WTC11 (cell line): Measurements from ENCODE around the gene COX7B2. TPM values are rescaled to one million over a fixed set of nuclear protein-coding genes. Genes with fewer than 3 reads are reported as not detected.

Source experiments
- ATAC-seq: fragments of 200-7000 bp; cut with Tn5 transposase; 2 replicates; pipeline ENCODE4 v1.10.0; 2021; ENCODE audit warnings: mild to moderate bottlenecking, moderate library complexity
- CTCF ChIA-PET: fragments of 300-600 bp; sonication (Branson Sonifier 250); formaldehyde crosslinking; loops from one replicate; lab custom pipeline; 2021; ENCODE audit warnings: antibody characterized with exemption; lab: Charles Lee
- POLR2A ChIA-PET: fragments of 350-600 bp; sonication (Branson Sonifier 250); formaldehyde crosslinking; loops from one replicate; lab custom pipeline; 2021; ENCODE audit warnings: antibody characterized with exemption; lab: Charles Lee
- DNase-seq: peaks from one replicate; pipeline ENCODE4 v3.0.0; 2021; ENCODE audit warnings: low spot score
- H3K27ac Mint-ChIP-seq: 2 replicates; pipeline ENCODE4 v1.8.0; 2021; ENCODE audit warnings: mixed read lengths
- H3K27me3 Mint-ChIP-seq: 2 replicates; pipeline ENCODE4 v1.8.0; 2021; ENCODE audit warnings: low read depth, mild to moderate bottlenecking, moderate library complexity, mixed read lengths
- H3K36me3 Mint-ChIP-seq: 2 replicates; pipeline ENCODE4 v1.8.0; 2021; ENCODE audit warnings: mixed read lengths
- H3K4me1 Mint-ChIP-seq: 2 replicates; pipeline ENCODE4 v1.8.0; 2022; ENCODE audit warnings: mixed read lengths
- H3K4me3 Mint-ChIP-seq: 2 replicates; pipeline ENCODE4 v1.8.0; 2021; ENCODE audit warnings: mild to moderate bottlenecking, moderate library complexity, mixed read lengths
- H3K9me3 Mint-ChIP-seq: 2 replicates; pipeline ENCODE4 v1.8.0; 2021; ENCODE audit warnings: mixed read lengths
- ATF2 ChIP-seq: sonication (generic); formaldehyde crosslinking; IDR thresholded peaks from 2 replicates; pipeline ENCODE4 v1.8.1; 2022; ENCODE audit warnings: low read depth, missing genetic modification reagents, borderline replicate concordance
- ATF3 ChIP-seq: sonication (generic); formaldehyde crosslinking; conservative IDR thresholded peaks from 2 replicates; pipeline ENCODE4 v1.8.1; 2022; ENCODE audit warnings: mild to moderate bottlenecking, missing genetic modification reagents
- CBFB ChIP-seq: sonication (generic); formaldehyde crosslinking; IDR thresholded peaks from 2 replicates; pipeline ENCODE4 v1.8.1; 2022; ENCODE audit warnings: mild to moderate bottlenecking, low read depth, missing genetic modification reagents
- CREB1 ChIP-seq: sonication (generic); formaldehyde crosslinking; IDR thresholded peaks from 2 replicates; pipeline ENCODE4 v1.8.0; 2023; ENCODE audit warnings: mild to moderate bottlenecking, missing genetic modification reagents
- E2F5 ChIP-seq: sonication (generic); formaldehyde crosslinking; IDR thresholded peaks from 2 replicates; pipeline ENCODE4 v1.8.1; 2022; ENCODE audit warnings: mild to moderate bottlenecking, moderate library complexity, missing genetic modification reagents
- GABPB1 ChIP-seq: sonication (generic); formaldehyde crosslinking; IDR thresholded peaks from 2 replicates; pipeline ENCODE4 v1.8.1; 2023; ENCODE audit warnings: mild to moderate bottlenecking, missing genetic modification reagents
- HMGA2 ChIP-seq: fragments of 250-450 bp; sonication (Bioruptor Pico); IDR thresholded peaks from 2 replicates; pipeline ENCODE4 v1.4.0; 2021; ENCODE audit warnings: mild to moderate bottlenecking, moderate library complexity
- JAZF1 ChIP-seq: fragments of 250-450 bp; sonication (Bioruptor Pico); IDR thresholded peaks from 2 replicates; pipeline ENCODE4 v1.9.0; 2021; ENCODE audit warnings: moderate library complexity, mild to moderate bottlenecking, inconsistent platforms
- MLX ChIP-seq: sonication (generic); formaldehyde crosslinking; IDR thresholded peaks from 2 replicates; pipeline ENCODE4 v1.8.1; 2023; ENCODE audit warnings: mild to moderate bottlenecking, missing genetic modification reagents, moderate library complexity
- PRDM15 ChIP-seq: sonication (generic); formaldehyde crosslinking; IDR thresholded peaks from 2 replicates; pipeline ENCODE4 v1.8.0; 2022; ENCODE audit warnings: missing genetic modification reagents
- TCF7 ChIP-seq: sonication (generic); formaldehyde crosslinking; IDR thresholded peaks from 2 replicates; pipeline ENCODE4 v1.8.0; 2022; ENCODE audit warnings: mild to moderate bottlenecking, low read depth, missing genetic modification reagents, moderate library complexity
- TEAD4 ChIP-seq: sonication (generic); formaldehyde crosslinking; IDR thresholded peaks from 2 replicates; pipeline ENCODE4 v1.8.0; 2022; ENCODE audit warnings: mild to moderate bottlenecking, missing genetic modification reagents
- TP53 ChIP-seq: sonication (generic); formaldehyde crosslinking; IDR thresholded peaks from 2 replicates; pipeline ENCODE4 v1.8.1; 2023; ENCODE audit warnings: mild to moderate bottlenecking, missing genetic modification reagents
- USF1 ChIP-seq: sonication (generic); formaldehyde crosslinking; IDR thresholded peaks from 2 replicates; pipeline ENCODE4 v1.8.0; 2022; ENCODE audit warnings: mild to moderate bottlenecking, missing genetic modification reagents
- ZSCAN18 ChIP-seq: fragments of 250-450 bp; sonication (Bioruptor Pico); IDR thresholded peaks from 2 replicates; pipeline ENCODE4 v2.1.2; 2022; ENCODE audit warnings: mild to moderate bottlenecking, moderate library complexity
- total RNA-seq: library from RNA; stranded (reverse); gene quantifications from 3 replicates; pipeline ENCODE4 v1.2.3, GENCODE V29; 2021
- TF ChIP-seq, protein P1 (sequence below): sonication (generic); formaldehyde crosslinking; IDR thresholded peaks from 2 replicates; pipeline ENCODE4 v1.8.1; 2023; ENCODE audit warnings: mild to moderate bottlenecking, missing genetic modification reagents
- TF ChIP-seq, protein P2 (sequence below): fragments of 250-450 bp; sonication (Bioruptor Pico); IDR thresholded peaks from 2 replicates; pipeline ENCODE4 v1.8.0; 2021; ENCODE audit warnings: mild to moderate bottlenecking
- TF ChIP-seq, protein P3 (sequence below): sonication (generic); formaldehyde crosslinking; IDR thresholded peaks from 2 replicates; pipeline ENCODE4 v1.8.1; 2023; ENCODE audit warnings: mild to moderate bottlenecking, moderate library complexity, missing genetic modification reagents
- TF ChIP-seq, protein P4 (sequence below): fragments of 250-450 bp; sonication (Bioruptor Pico); IDR thresholded peaks from 2 replicates; pipeline ENCODE4 v1.9.0; 2021; ENCODE audit warnings: mild to moderate bottlenecking, borderline replicate concordance

The COX7B2 gene
- total RNA-seq, 1 experiment from 2014 or later, result not detected

DNA sequence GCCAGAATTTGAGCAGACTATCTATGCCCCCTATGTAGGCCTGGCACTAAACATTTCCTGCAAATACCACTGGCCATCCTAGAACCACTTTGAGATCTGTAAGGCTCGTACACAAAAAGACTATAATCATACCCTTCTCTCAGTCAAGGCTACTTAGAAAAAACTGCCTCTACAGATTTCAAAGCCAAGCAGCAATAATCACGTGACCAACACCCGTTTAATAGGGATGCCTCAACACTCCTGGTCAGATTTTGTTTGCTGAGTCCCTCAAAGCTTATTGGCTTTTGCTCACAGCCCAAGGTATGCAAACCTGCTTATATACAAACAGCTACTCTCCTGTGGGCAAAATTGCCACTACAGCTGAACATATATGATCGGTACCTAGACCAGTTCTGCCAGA is 897 bp downstream of the COX7B2 start:
- DNase-seq (no peak), ATAC-seq (no peak)
- no peaks in the 10 kb centered on the region for H3K4me1 Mint-ChIP-seq
- H3K27ac Mint-ChIP-seq, result no peak overlapping the region
- H3K9me3 Mint-ChIP-seq, result peaks cover 12% of the 10 kb centered on the region
- no peaks in the 10 kb centered on the region for H3K27me3 Mint-ChIP-seq
- no peaks in the 10 kb centered on the region for H3K36me3 Mint-ChIP-seq
- ChIA-PET POLR2A (interaction anchor here (0.7 kb wide), 1 partner anchor 698 kb away, joined by 3 read pairs; no protein-coding TSS in a partner anchor), CTCF (no interaction called here)
- H3K4me3 Mint-ChIP-seq, result no peak overlapping the region
- TF ChIP-seq ZSCAN18 (CRISPR knock-in tag), result no peak
- TF ChIP-seq, protein P1, sequence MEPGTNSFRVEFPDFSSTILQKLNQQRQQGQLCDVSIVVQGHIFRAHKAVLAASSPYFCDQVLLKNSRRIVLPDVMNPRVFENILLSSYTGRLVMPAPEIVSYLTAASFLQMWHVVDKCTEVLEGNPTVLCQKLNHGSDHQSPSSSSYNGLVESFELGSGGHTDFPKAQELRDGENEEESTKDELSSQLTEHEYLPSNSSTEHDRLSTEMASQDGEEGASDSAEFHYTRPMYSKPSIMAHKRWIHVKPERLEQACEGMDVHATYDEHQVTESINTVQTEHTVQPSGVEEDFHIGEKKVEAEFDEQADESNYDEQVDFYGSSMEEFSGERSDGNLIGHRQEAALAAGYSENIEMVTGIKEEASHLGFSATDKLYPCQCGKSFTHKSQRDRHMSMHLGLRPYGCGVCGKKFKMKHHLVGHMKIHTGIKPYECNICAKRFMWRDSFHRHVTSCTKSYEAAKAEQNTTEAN, result no peak
- TF ChIP-seq, protein P2, sequence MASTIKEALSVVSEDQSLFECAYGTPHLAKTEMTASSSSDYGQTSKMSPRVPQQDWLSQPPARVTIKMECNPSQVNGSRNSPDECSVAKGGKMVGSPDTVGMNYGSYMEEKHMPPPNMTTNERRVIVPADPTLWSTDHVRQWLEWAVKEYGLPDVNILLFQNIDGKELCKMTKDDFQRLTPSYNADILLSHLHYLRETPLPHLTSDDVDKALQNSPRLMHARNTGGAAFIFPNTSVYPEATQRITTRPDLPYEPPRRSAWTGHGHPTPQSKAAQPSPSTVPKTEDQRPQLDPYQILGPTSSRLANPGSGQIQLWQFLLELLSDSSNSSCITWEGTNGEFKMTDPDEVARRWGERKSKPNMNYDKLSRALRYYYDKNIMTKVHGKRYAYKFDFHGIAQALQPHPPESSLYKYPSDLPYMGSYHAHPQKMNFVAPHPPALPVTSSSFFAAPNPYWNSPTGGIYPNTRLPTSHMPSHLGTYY, result no peak
- TF ChIP-seq CBFB (CRISPR knock-in tag), result no peak
- TF ChIP-seq PRDM15 (CRISPR knock-in tag), result no peak
- TF ChIP-seq GABPB1 (CRISPR knock-in tag), result no peak
- TF ChIP-seq TEAD4 (CRISPR knock-in tag), result no peak
- no peak for TF ChIP-seq CREB1 (CRISPR knock-in tag)
- no peak for TF ChIP-seq USF1 (CRISPR knock-in tag)
- TF ChIP-seq TP53 (CRISPR knock-in tag), result no peak
- TF ChIP-seq JAZF1 (CRISPR knock-in tag), result no peak
- TF ChIP-seq, protein P3, sequence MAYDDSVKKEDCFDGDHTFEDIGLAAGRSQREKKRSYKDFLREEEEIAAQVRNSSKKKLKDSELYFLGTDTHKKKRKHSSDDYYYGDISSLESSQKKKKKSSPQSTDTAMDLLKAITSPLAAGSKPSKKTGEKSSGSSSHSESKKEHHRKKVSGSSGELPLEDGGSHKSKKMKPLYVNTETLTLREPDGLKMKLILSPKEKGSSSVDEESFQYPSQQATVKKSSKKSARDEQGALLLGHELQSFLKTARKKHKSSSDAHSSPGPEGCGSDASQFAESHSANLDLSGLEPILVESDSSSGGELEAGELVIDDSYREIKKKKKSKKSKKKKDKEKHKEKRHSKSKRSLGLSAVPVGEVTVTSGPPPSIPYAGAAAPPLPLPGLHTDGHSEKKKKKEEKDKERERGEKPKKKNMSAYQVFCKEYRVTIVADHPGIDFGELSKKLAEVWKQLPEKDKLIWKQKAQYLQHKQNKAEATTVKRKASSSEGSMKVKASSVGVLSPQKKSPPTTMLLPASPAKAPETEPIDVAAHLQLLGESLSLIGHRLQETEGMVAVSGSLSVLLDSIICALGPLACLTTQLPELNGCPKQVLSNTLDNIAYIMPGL (CRISPR knock-in tag), result no peak
- TF ChIP-seq, protein P4, sequence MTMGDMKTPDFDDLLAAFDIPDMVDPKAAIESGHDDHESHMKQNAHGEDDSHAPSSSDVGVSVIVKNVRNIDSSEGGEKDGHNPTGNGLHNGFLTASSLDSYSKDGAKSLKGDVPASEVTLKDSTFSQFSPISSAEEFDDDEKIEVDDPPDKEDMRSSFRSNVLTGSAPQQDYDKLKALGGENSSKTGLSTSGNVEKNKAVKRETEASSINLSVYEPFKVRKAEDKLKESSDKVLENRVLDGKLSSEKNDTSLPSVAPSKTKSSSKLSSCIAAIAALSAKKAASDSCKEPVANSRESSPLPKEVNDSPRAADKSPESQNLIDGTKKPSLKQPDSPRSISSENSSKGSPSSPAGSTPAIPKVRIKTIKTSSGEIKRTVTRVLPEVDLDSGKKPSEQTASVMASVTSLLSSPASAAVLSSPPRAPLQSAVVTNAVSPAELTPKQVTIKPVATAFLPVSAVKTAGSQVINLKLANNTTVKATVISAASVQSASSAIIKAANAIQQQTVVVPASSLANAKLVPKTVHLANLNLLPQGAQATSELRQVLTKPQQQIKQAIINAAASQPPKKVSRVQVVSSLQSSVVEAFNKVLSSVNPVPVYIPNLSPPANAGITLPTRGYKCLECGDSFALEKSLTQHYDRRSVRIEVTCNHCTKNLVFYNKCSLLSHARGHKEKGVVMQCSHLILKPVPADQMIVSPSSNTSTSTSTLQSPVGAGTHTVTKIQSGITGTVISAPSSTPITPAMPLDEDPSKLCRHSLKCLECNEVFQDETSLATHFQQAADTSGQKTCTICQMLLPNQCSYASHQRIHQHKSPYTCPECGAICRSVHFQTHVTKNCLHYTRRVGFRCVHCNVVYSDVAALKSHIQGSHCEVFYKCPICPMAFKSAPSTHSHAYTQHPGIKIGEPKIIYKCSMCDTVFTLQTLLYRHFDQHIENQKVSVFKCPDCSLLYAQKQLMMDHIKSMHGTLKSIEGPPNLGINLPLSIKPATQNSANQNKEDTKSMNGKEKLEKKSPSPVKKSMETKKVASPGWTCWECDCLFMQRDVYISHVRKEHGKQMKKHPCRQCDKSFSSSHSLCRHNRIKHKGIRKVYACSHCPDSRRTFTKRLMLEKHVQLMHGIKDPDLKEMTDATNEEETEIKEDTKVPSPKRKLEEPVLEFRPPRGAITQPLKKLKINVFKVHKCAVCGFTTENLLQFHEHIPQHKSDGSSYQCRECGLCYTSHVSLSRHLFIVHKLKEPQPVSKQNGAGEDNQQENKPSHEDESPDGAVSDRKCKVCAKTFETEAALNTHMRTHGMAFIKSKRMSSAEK, result no peak
- no peak for TF ChIP-seq ATF3 (CRISPR knock-in tag)
- no peak for TF ChIP-seq MLX (CRISPR knock-in tag)
- no peak for TF ChIP-seq TCF7 (CRISPR knock-in tag)
- no peak for TF ChIP-seq E2F5
- no peak for TF ChIP-seq HMGA2 (CRISPR knock-in tag)
- no peak for TF ChIP-seq ATF2 (CRISPR knock-in tag)
